ENCODE measurements around the gene ZBTB7B. TPM values are rescaled to one million over a fixed set of nuclear protein-coding genes. Genes with fewer than 3 reads are reported as not detected.

Gene ZBTB7B
- total and polyA plus RNA-seq, 9 of the 15 experiments (the other 6 are each of a cell fraction or from before 2014, with no cell fraction given) = 0.04 to 46.5 (median 15.2) TPM

DNA sequence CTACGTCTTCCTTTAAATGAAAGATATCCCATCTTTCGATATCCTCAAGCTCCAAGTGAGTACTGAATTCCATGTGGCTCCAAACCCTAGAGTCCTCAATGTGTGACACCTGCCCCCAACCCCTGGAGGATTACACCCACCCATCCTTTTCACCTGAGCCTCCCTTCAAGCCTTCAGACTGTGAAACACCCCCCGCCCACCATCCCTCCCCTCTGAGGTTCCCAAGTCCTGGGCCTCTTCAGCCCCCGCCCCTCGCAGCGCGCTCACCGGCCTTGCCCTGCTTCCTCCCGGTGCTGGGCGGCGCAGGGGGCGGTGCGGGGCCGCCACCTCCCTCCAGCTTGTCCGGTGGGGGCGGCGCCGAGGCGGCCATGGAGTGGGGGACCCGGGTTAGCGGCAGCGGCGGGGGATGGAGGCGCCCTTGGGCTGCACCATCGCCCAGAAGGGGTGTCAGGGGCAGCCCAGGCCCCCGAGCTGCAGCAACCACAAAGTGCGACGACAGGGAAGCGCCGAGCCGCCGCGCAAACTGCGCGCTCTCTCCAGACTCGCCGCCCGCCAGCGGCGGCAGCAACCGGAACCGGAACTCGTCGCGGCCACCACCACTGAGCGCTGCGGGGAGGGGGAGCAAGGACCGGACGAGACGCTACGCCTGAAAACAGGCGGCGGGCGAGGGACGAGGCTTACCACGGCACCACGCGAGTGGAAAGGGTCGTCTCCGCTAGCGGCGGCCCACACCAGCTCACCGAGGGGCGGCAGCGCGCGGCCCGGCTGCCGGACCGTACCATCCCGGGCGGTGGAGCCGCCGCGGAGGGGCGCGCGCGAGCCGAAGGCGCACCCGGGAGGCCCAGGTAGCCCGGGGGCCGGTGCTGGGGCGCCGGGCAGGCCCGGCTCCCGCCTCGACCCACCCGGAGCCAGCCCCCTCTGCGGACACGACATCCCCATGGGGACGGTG, 41.1 kb upstream of the ZBTB7B start, which contains the start of gene PYGO2 (continued):
- TF ChIP-seq XRCC3 (IDR thresholded peaks at IDR 0.05) (no peak), RBM34 (IDR thresholded peaks at IDR 0.05; ENCODE audit: borderline replicate concordance, insufficient read depth, low read length) (peak; percentile 27; the same call in 1 of the 2 replicates), XRCC4 (IDR thresholded peaks at IDR 0.05; ENCODE audit: extremely low read depth, insufficient read depth, insufficient read length) (no peak), CHCHD3 (CRISPR knock-in tag; IDR thresholded peaks at IDR 0.05) (peak; percentile 63; the same call in 1 of the 2 replicates), HEY1 (CRISPR knock-in tag; IDR thresholded peaks at IDR 0.05; ENCODE audit: borderline replicate concordance) (no peak), TSC22D4 (tag; IDR thresholded peaks at IDR 0.05) (no peak), SREBF1 (IDR thresholded peaks at IDR 0.05; ENCODE audit: borderline replicate concordance, low read depth, low read length) (no peak), NONO (IDR thresholded peaks at IDR 0.05; ENCODE audit: low read depth in 2 of 2, low read length in 1 of 2) (peak in 1 of 2 experiments; percentile 99; a peak in 3 of 4 replicates), RBBP5 (IDR thresholded peaks at IDR 0.05; ENCODE audit: borderline replicate concordance, insufficient read depth, low read length, poor library complexity, severe bottlenecking) (peak; percentile 80), ZNF589 (CRISPR knock-in tag; IDR thresholded peaks at IDR 0.05; ENCODE audit: low read depth) (no peak), CCAR2 (IDR thresholded peaks at IDR 0.05; ENCODE audit: low read depth, low read length) (no peak), ERF (CRISPR knock-in tag; IDR thresholded peaks at IDR 0.05) (peak; percentile 98), RBM25 (IDR thresholded peaks at IDR 0.05; ENCODE audit: low read depth, low read length, severe bottlenecking) (no peak), ZNF431 (CRISPR knock-in tag; IDR thresholded peaks at IDR 0.05) (0 out of 2 replicates have a peak, but pooled peaks have one; percentile 24), CAMTA2 (CRISPR knock-in tag; conservative IDR thresholded peaks at IDR 0.05) (no peak; the same call in 1 of the 2 replicates), MXI1 (IDR thresholded peaks at IDR 0.05; ENCODE audit: low read depth, low read length) (no peak; the same call in 1 of the 2 replicates), SIN3A (IDR thresholded peaks at IDR 0.05; ENCODE audit: borderline replicate concordance in 2 of 2, control insufficient read depth in 1 of 2, low read depth in 2 of 2, low read length in 2 of 2) (peak in 1 of 2 experiments; percentile 53; a peak in 2 of 4 replicates), RBM39 (optimal IDR thresholded peaks at IDR 0.05; ENCODE audit: low read depth, low read length) (no peak), ZNF436 (CRISPR knock-in tag; IDR thresholded peaks at IDR 0.05) (no peak)
- TF ChIP-seq, protein P1, sequence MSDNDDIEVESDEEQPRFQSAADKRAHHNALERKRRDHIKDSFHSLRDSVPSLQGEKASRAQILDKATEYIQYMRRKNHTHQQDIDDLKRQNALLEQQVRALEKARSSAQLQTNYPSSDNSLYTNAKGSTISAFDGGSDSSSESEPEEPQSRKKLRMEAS (CRISPR knock-in tag; IDR thresholded peaks at IDR 0.05) = peak; percentile 41; the same call in 1 of the 2 replicates
- TF ChIP-seq, protein P2, sequence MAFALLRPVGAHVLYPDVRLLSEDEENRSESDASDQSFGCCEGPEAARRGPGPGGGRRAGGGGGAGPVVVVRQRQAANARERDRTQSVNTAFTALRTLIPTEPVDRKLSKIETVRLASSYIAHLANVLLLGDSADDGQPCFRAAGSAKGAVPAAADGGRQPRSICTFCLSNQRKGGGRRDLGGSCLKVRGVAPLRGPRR (CRISPR knock-in tag; IDR thresholded peaks at IDR 0.05) = no peak
- TF ChIP-seq, protein P3, sequence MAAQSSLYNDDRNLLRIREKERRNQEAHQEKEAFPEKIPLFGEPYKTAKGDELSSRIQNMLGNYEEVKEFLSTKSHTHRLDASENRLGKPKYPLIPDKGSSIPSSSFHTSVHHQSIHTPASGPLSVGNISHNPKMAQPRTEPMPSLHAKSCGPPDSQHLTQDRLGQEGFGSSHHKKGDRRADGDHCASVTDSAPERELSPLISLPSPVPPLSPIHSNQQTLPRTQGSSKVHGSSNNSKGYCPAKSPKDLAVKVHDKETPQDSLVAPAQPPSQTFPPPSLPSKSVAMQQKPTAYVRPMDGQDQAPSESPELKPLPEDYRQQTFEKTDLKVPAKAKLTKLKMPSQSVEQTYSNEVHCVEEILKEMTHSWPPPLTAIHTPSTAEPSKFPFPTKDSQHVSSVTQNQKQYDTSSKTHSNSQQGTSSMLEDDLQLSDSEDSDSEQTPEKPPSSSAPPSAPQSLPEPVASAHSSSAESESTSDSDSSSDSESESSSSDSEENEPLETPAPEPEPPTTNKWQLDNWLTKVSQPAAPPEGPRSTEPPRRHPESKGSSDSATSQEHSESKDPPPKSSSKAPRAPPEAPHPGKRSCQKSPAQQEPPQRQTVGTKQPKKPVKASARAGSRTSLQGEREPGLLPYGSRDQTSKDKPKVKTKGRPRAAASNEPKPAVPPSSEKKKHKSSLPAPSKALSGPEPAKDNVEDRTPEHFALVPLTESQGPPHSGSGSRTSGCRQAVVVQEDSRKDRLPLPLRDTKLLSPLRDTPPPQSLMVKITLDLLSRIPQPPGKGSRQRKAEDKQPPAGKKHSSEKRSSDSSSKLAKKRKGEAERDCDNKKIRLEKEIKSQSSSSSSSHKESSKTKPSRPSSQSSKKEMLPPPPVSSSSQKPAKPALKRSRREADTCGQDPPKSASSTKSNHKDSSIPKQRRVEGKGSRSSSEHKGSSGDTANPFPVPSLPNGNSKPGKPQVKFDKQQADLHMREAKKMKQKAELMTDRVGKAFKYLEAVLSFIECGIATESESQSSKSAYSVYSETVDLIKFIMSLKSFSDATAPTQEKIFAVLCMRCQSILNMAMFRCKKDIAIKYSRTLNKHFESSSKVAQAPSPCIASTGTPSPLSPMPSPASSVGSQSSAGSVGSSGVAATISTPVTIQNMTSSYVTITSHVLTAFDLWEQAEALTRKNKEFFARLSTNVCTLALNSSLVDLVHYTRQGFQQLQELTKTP (IDR thresholded peaks at IDR 0.05; ENCODE audit: low read depth in 1 of 2, partially characterized antibody in 2 of 2) = no peak

Measured in K562 (cell line).